ENCODE data around the gene SHH. TPM values are rescaled to one million over a fixed set of nuclear protein-coding genes. Genes with fewer than 3 reads are reported as not detected.

Gene SHH
- total and polyA plus RNA-seq, 2 of the 4 experiments (the other 2 are of a cell fraction) = under 0.01 to 0.03 TPM

- POLR2A ChIA-PET (ENCODE audit: unreplicated experiment) = no interaction called here
These were observed 32.3 kb upstream of the SHH start for GRCh38 chr7:155844526-155844925.

More at GRCh38 chr7:155844526-155844925, 32.3 kb upstream of the SHH start:
- Histone ChIP-seq H3K9me1 (ENCODE audit: insufficient read depth, low read length) (no peaks in the 10 kb centered on the region), H3K23ac (ENCODE audit: low read depth, low read length) (no peak overlapping the region), H2AFZ (replicated peaks; ENCODE audit: low read length, poor library complexity) (no peak overlapping the region), H2AK5ac (ENCODE audit: low read depth, low read length) (no peak overlapping the region), H3K56ac (ENCODE audit: extremely low read depth, insufficient read depth, low read length) (no peak overlapping the region), H3K79me1 (ENCODE audit: low read depth in 1 of 2, low read length in 2 of 2) (no peaks in the 10 kb centered on the region), H3K18ac (ENCODE audit: low read depth, low read length) (no peak overlapping the region), H2BK15ac (ENCODE audit: low read depth, low read length) (no peak overlapping the region), H3K4me2 (ENCODE audit: low read depth, low read length) (no peak overlapping the region), H3K27me3 (ENCODE audit: control insufficient read depth, insufficient read depth, low read length) (no peaks in the 10 kb centered on the region), H2AK9ac (replicated peaks; ENCODE audit: low read depth, low read length, poor library complexity) (no peak overlapping the region), H3K36me3 (ENCODE audit: control insufficient read depth, insufficient read depth, low read length) (no peaks in the 10 kb centered on the region), H4K8ac (ENCODE audit: low read depth in 2 of 2, low read length in 2 of 2) (no peak overlapping the region), H4K5ac (ENCODE audit: low read depth, low read length) (no peak overlapping the region), H2BK20ac (ENCODE audit: low read depth, low read length) (no peak overlapping the region), H2BK5ac (ENCODE audit: low read depth, low read length, poor library complexity, severe bottlenecking) (no peak overlapping the region), H3K9ac (ENCODE audit: low read depth, low read length) (no peak overlapping the region), H3K4me1 (ENCODE audit: control insufficient read depth, insufficient read depth, low read length) (no peaks in the 10 kb centered on the region), H4K91ac (ENCODE audit: insufficient read depth, low read depth, low read length) (no peak overlapping the region), H3K4me3 (ENCODE audit: insufficient read depth, low read depth, low read length) (no peak overlapping the region), H3K27ac (ENCODE audit: insufficient read depth, low read length) (no peak overlapping the region), H3K4ac (ENCODE audit: low read depth, low read length) (no peak overlapping the region), H3K14ac (replicated peaks; ENCODE audit: low read depth, low read length) (no peak overlapping the region), H3K9me3 (ENCODE audit: control insufficient read depth, insufficient read depth, low read length) (peaks cover 16% of the 10 kb centered on the region; the same call in 1 of the 2 replicates), H2BK120ac (ENCODE audit: low read depth, low read length) (no peak overlapping the region), H4K20me1 (ENCODE audit: insufficient read depth, low read length) (no peaks in the 10 kb centered on the region)
- ATAC-seq (ENCODE audit: low read depth) (no peak), DNase-seq (no peak)
- BruUV-seq (replicated peaks) = no TSS peak
- TF ChIP-seq RAD21 (IDR thresholded peaks at IDR 0.05; ENCODE audit: low read length) (no peak), RFX5 (IDR thresholded peaks at IDR 0.05; ENCODE audit: low read depth, low read length) (no peak), CEBPB (IDR thresholded peaks at IDR 0.05; ENCODE audit: low read depth, low read length) (no peak), MAFK (IDR thresholded peaks at IDR 0.05; ENCODE audit: low read depth, low read length) (no peak), FOS (IDR thresholded peaks at IDR 0.05; ENCODE audit: low read depth, low read length) (no peak), SMC3 (IDR thresholded peaks at IDR 0.05; ENCODE audit: low read depth, low read length) (no peak), ELK1 (IDR thresholded peaks at IDR 0.05; ENCODE audit: borderline replicate concordance, low read depth, low read length) (no peak), RCOR1 (IDR thresholded peaks at IDR 0.05; ENCODE audit: insufficient replicate concordance, low read length) (no peak), MXI1 (IDR thresholded peaks at IDR 0.05; ENCODE audit: borderline replicate concordance, low read depth, low read length) (no peak), NFE2L2 (IDR thresholded peaks at IDR 0.05; ENCODE audit: low read depth, low read length) (no peak), USF2 (IDR thresholded peaks at IDR 0.05; ENCODE audit: low read depth, low read length) (no peak), MAZ (IDR thresholded peaks at IDR 0.05; ENCODE audit: borderline replicate concordance, low read depth, low read length) (no peak)
- dilution Hi-C loops (cut with HindIII; ENCODE audit: low sequenced_read_pairs, unreplicated experiment) (no loop called here), in situ Hi-C loops (cut with MboI; ENCODE audit: low sequenced_read_pairs) (no loop called here), intact Hi-C loops (cut with micrococcal nuclease) (no loop called here)
- WGBS, 2 experiments (ENCODE audit: extremely low coverage in 2 of 2, insufficient read length in 1 of 2) = 70% methylated on average over 5 of the region's 16 CpGs; no CpG with 5 or more reads in 1 of the 2 experiments
- CTCF ChIA-PET = no interaction called here
